Measurements from ENCODE around the gene TFIP11. TPM values are rescaled to one million over a fixed set of nuclear protein-coding genes. Genes with fewer than 3 reads are reported as not detected.

Gene TFIP11
- total and polyA plus RNA-seq, 2 of the 8 experiments (the other 6 are each of a cell fraction or from before 2014, with no cell fraction given) = 18.1 to 28.3 TPM

DNA sequence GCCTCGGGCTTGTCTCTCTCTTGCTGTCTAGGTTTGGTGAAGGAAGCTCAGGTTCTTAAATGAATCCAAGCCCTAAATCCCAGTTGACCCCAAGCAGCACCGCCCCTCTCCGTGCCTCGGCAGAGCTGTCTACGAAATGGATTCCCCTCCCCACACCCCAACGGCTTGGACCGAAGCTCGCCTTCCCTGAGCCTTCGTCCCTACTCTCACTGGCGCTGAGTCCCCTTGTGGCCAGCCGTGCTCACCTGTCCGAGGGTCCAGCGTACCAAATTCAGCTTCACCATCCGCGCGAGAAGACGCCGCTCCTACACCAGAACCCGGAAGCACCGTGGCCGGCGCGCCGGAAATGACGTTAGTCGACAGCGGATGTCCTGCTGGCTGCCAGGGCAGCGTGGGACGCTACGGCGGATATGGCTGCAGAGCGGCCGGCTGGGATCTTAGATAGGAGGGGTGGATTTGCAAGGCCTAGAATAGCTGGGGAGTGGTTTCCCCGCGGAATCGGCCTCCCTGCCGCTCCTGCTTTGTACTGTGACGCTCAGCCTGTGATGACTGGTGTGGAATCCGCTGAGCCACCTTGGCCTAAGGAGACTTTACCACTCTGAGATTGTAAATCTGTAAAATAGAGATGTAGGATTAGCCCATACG lies at the start of gene TFIP11 (continued):
- TF ChIP-seq, protein P1, sequence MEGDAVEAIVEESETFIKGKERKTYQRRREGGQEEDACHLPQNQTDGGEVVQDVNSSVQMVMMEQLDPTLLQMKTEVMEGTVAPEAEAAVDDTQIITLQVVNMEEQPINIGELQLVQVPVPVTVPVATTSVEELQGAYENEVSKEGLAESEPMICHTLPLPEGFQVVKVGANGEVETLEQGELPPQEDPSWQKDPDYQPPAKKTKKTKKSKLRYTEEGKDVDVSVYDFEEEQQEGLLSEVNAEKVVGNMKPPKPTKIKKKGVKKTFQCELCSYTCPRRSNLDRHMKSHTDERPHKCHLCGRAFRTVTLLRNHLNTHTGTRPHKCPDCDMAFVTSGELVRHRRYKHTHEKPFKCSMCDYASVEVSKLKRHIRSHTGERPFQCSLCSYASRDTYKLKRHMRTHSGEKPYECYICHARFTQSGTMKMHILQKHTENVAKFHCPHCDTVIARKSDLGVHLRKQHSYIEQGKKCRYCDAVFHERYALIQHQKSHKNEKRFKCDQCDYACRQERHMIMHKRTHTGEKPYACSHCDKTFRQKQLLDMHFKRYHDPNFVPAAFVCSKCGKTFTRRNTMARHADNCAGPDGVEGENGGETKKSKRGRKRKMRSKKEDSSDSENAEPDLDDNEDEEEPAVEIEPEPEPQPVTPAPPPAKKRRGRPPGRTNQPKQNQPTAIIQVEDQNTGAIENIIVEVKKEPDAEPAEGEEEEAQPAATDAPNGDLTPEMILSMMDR (IDR thresholded peaks at IDR 0.05; ENCODE audit: control extremely low read depth in 1 of 3, insufficient read depth in 1 of 3, low read depth in 1 of 3, low read length in 3 of 3) = peak; percentile 33 to 52 (median 49)
- TF ChIP-seq RBBP5 (IDR thresholded peaks at IDR 0.05; ENCODE audit: borderline replicate concordance, low read depth, low read length) = 0 out of 2 replicates have a peak, but pooled peaks have one; percentile 62
- no peak for TF ChIP-seq RNF2 (IDR thresholded peaks at IDR 0.05; ENCODE audit: borderline replicate concordance, low read depth, low read length, missing control alignments, poor library complexity, severe bottlenecking)
- TF ChIP-seq GTF2F1 (IDR thresholded peaks at IDR 0.05; ENCODE audit: borderline replicate concordance, low read depth, low read length) = no peak
- peak; percentile 83 for TF ChIP-seq KDM5A (IDR thresholded peaks at IDR 0.05; ENCODE audit: low read length)
- TF ChIP-seq SUZ12 (IDR thresholded peaks at IDR 0.05; ENCODE audit: low read length) = no peak
- TF ChIP-seq CREB1 (IDR thresholded peaks at IDR 0.05) = peak; percentile 98
- TF ChIP-seq NRF1 (IDR thresholded peaks at IDR 0.05; ENCODE audit: low read depth, low read length) = no peak
- peak; percentile 92 for TF ChIP-seq CHD2 (IDR thresholded peaks at IDR 0.05; ENCODE audit: low read length)
- TF ChIP-seq POLR2A (IDR thresholded peaks at IDR 0.05; ENCODE audit: control extremely low read depth in 1 of 2, low read depth in 2 of 2, low read length in 2 of 2) = peak; percentile 51 to 81
- TF ChIP-seq, protein P2, sequence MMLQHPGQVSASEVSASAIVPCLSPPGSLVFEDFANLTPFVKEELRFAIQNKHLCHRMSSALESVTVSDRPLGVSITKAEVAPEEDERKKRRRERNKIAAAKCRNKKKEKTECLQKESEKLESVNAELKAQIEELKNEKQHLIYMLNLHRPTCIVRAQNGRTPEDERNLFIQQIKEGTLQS (IDR thresholded peaks at IDR 0.05; ENCODE audit: insufficient read depth, low read depth, low read length) = peak; percentile 81
- no peak for TF ChIP-seq KDM1A (IDR thresholded peaks at IDR 0.05; ENCODE audit: borderline replicate concordance, low read length)
- TF ChIP-seq HDAC2 (IDR thresholded peaks at IDR 0.05; ENCODE audit: borderline replicate concordance in 1 of 2, low read depth in 2 of 2, low read length in 2 of 2) = 0 out of 4 replicates have a peak, but pooled peaks of 1 of the 2 experiments have one; percentile 92
- peak; percentile 74 for TF ChIP-seq POLR2AphosphoS5 (IDR thresholded peaks at IDR 0.05; ENCODE audit: low read depth, low read length)
- TF ChIP-seq SAP30 (IDR thresholded peaks at IDR 0.05; ENCODE audit: insufficient read depth, insufficient replicate concordance, low read length) = peak; percentile 96
- TF ChIP-seq PHF8 (conservative IDR thresholded peaks at IDR 0.05; ENCODE audit: low read depth, low read length) = peak; percentile 66
- TF ChIP-seq YY1 (IDR thresholded peaks at IDR 0.05; ENCODE audit: low read depth, low read length) = peak; percentile 57; the same call in 1 of the 2 replicates
- TF ChIP-seq TAF1 (IDR thresholded peaks at IDR 0.05; ENCODE audit: low read depth, low read length) = peak; percentile 81
- peak; percentile 24 to 30; a peak in 2 of 4 replicates for TF ChIP-seq RAD21 (IDR thresholded peaks at IDR 0.05 in 1 of 2, conservative IDR thresholded peaks at IDR 0.05 in 1 of 2; ENCODE audit: low read depth in 2 of 2, low read length in 2 of 2)
- TF ChIP-seq BRCA1 (IDR thresholded peaks at IDR 0.05; ENCODE audit: low read depth, low read length) = peak; percentile 64
